Mononuclear cell (primary cell): ENCODE measurements around the gene SLC25A48. TPM values are rescaled to one million over a fixed set of nuclear protein-coding genes. Genes with fewer than 3 reads are reported as not detected.

ENCODE experiments used
- H3K27me3 ChIP-seq: 2 replicates; pipeline ENCODE4 v1.6.0; 2011; ENCODE audit warnings: low read length, control low read depth; ENCODE audit not compliant: insufficient read depth
- H3K4me1 ChIP-seq: 2 replicates; pipeline ENCODE4 v1.5.1; 2011; ENCODE audit warnings: mild to moderate bottlenecking, low read length, control low read depth; ENCODE audit not compliant: insufficient read depth
- H3K4me3 ChIP-seq: 2 replicates; pipeline ENCODE4 v1.5.1; 2011; ENCODE audit warnings: mild to moderate bottlenecking, low read length, moderate library complexity
- H3K9me3 ChIP-seq: 2 replicates; pipeline ENCODE4 v1.5.1; 2011; ENCODE audit warnings: low read depth, mild to moderate bottlenecking, control low read depth, low read length
- total RNA-seq: library from RNA; depleted of rRNA; stranded (reverse); fragments of >200 nt; gene quantifications from one replicate; pipeline ENCODE4 v1.2.3, GENCODE V29; 2012

SLC25A48 gene, protein sequence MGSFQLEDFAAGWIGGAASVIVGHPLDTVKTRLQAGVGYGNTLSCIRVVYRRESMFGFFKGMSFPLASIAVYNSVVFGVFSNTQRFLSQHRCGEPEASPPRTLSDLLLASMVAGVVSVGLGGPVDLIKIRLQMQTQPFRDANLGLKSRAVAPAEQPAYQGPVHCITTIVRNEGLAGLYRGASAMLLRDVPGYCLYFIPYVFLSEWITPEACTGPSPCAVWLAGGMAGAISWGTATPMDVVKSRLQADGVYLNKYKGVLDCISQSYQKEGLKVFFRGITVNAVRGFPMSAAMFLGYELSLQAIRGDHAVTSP
- not detected for total RNA-seq

- H3K27me3 ChIP-seq: peaks cover 19% of the 10 kb centered on the region
- no peak within 1 kb of the TSS for H3K4me3 ChIP-seq
- H3K9me3 ChIP-seq: no peaks in the 10 kb centered on the region
- no peaks in the 10 kb centered on the region for H3K4me1 ChIP-seq
Measured at GRCh38 chr5:135834639-135835529, at the start of gene SLC25A48. Gene SLC25A48, plus strand, starts transcription at chr5:135834663. Its CDS starts 185 bp downstream, at chr5:135834848.

DNA sequence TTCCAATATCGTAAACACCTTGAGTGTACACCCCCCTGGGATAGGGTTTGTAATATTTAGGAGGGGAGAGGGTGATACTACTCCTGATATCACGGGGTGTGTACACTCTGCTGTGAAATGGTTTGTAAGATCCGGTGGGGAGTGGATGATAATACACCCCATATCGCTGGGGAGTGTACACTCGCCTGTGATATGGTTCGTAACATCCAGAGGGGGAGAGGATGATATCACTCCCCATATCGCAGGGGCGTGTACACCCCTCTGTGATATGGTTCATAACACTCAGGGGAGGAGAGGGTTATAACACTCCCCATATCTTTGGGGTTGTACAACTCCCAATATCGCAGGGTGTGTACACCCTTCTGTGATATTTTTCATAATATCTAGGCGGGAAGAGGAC, 33.8 kb upstream of the SLC25A48 start:
- Histone ChIP-seq H3K27me3 (peaks cover 13% of the 10 kb centered on the region), H3K4me3 (no peak overlapping the region), H3K4me1 (no peaks in the 10 kb centered on the region), H3K9me3 (no peaks in the 10 kb centered on the region)

DNA sequence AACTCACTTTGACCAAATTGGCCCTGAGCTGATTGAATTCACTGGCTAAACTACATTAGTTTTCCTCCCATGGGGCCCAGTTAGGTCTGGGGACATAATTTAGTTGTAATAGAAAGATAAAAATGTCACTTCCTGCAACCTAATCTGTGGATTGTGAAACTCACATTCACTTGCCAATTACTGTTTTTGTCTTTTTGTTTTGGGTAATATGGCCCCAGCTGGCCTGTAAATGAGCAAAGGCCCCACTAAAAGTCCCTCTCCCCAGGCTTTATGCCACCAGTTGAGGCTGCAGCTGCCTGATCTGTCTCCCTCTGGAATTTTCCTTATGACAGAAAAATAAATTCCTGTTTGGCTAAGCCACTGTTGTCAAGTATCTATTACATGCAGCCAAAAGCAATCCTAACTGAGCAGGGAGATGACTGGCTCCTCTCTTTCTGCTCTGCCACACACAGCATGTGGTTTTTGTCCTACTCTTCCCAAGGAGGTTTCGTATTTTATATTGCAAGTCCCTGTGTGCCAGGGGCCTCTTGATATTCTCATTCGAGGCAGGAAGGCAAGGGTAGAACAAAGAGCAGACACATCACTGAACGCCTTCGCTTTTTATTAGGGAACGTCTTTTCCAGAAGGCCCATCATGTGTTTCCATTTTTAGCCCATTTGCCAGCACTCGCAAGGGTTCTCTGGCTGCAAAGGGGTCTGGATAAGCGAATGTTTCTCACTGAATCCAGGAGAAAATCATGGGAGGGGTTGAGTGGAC, 24.1 kb upstream of the SLC25A48 start:
- H3K4me3 ChIP-seq: no peak overlapping the region
- H3K4me1 ChIP-seq: no peaks in the 10 kb centered on the region
- no peaks in the 10 kb centered on the region for H3K9me3 ChIP-seq
- H3K27me3 ChIP-seq: peaks cover 5% of the 10 kb centered on the region

DNA sequence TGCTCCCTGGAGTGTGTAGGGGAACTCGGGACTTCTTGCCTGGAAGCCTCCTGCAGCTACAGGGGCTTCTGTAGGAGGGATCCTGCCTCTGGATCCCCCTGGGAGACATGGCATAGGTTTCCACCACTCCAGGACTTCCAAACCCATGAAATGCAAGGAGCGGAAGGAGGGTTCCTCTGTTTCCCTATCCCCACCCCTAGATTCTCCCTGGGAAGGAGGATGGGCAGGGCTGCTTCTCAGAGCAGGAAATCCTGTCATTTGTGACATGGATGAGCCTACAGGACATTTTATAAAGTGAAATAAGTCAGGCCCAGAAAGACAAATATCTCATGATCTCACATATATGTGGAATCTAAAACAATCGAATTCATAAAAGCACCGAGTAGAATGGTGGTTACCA, 23.5 kb upstream of the SLC25A48 start:
- Histone ChIP-seq H3K9me3 (no peaks in the 10 kb centered on the region), H3K4me1 (no peaks in the 10 kb centered on the region), H3K4me3 (no peak overlapping the region), H3K27me3 (no peaks in the 10 kb centered on the region)

DNA sequence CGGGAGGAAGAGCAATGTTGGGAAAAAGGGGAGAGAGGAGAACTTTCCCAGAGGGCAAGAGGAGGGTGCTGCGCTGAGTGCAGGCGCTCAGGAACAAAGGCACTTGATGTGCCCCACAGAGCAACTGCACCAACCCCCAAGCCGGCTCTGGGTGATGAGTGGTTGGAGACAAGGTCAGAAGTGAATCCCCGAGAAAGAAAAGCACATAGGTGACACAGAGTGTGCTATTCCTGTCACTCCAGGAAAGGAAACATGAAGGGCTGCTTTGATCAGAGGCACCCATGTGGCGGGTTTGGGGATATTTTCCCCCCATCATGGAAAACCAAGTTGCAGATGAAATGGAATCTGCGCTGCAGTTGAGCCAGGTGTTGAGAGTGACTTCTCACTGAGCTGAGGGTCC, 20.7 kb upstream of the SLC25A48 start:
- no peaks in the 10 kb centered on the region for H3K27me3 ChIP-seq
- no peaks in the 10 kb centered on the region for H3K4me1 ChIP-seq
- H3K9me3 ChIP-seq: no peaks in the 10 kb centered on the region
- H3K4me3 ChIP-seq: no peak overlapping the region

- peaks cover 3% of the 10 kb centered on the region for H3K27me3 ChIP-seq
- H3K9me3 ChIP-seq: no peaks in the 10 kb centered on the region
Measured at GRCh38 chr5:135814316-135814715, 20.1 kb upstream of the SLC25A48 start.

GRCh38 chr5:135814812-135815211, 19.7 kb upstream of the SLC25A48 start:
- Histone ChIP-seq H3K27me3 (peaks cover 3% of the 10 kb centered on the region), H3K4me3 (no peak overlapping the region), H3K9me3 (no peaks in the 10 kb centered on the region), H3K4me1 (no peaks in the 10 kb centered on the region)

More at GRCh38 chr5:135814316-135814715, 20.1 kb upstream of the SLC25A48 start:
- no peak overlapping the region for H3K4me3 ChIP-seq
- H3K4me1 ChIP-seq: no peaks in the 10 kb centered on the region

DNA sequence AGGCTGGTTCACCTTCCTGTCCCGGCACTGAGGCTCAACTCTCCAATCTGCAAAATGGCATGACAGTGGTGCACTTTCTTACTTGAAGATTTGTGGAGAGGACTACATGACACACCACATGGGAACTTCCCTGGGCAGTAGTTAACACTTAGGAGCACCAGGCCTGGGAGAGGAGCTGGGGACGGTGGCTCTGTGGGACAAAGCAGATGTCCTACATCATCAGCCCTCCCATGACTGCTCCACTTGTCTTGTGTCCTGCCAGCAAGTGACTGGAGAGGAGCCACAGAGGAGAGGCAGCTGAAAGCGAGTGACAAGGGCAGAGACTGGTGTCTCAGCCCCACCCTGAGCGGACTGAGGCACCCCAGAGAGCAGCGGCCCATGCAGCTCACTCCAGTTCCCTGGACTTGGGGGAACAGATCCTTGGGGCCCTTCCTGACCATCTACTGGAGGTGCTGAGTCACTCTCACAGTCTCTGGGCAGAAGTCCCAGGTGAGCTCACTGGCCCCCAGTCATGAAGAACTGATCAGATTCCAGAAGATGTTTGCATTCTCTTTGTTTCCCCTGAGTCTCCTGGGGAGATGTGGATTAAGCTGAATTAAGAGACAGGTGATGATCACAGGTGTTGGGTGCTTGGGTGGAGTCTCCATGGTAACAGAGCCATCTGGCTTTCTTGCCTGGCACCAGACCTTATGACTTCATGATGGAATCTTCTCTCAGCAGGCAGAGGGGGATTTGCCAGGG, 13.2 kb upstream of the SLC25A48 start:
- no peaks in the 10 kb centered on the region for H3K9me3 ChIP-seq
- H3K4me3 ChIP-seq: no peak overlapping the region
- H3K27me3 ChIP-seq: peaks cover 3% of the 10 kb centered on the region
- no peaks in the 10 kb centered on the region for H3K4me1 ChIP-seq

GRCh38 chr5:135821802-135822201, 12.7 kb upstream of the SLC25A48 start:
- H3K27me3 ChIP-seq: peaks cover 3% of the 10 kb centered on the region
- no peak overlapping the region for H3K4me3 ChIP-seq
- H3K4me1 ChIP-seq: no peaks in the 10 kb centered on the region
- no peaks in the 10 kb centered on the region for H3K9me3 ChIP-seq

GRCh38 chr5:135822286-135822685, 12.2 kb upstream of the SLC25A48 start:
- Histone ChIP-seq H3K4me3 (no peak overlapping the region), H3K4me1 (no peaks in the 10 kb centered on the region), H3K9me3 (no peaks in the 10 kb centered on the region), H3K27me3 (peaks cover 3% of the 10 kb centered on the region)

DNA sequence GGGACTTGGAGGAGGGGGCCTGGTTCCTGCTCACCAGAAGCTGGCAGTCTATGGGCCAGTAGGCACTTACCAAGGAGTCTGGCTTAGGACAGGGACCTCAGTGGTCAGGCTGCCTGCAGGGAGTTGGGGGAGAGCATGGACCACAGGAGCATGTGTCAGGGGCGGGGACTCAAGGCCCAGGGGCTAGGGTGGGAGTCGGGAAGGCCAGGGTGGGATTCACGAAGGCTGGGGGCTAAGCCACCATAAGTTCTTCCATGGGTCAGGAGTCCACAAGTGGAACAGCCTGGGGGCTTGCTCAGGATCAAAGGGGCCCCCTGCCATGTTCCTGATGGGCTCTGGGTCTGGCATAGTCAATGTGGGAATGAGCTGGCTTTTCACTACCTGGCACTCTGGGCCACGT, 11.5 kb upstream of the SLC25A48 start:
- Histone ChIP-seq H3K4me1 (no peaks in the 10 kb centered on the region), H3K9me3 (no peaks in the 10 kb centered on the region), H3K27me3 (peaks cover 3% of the 10 kb centered on the region), H3K4me3 (no peak overlapping the region)

DNA sequence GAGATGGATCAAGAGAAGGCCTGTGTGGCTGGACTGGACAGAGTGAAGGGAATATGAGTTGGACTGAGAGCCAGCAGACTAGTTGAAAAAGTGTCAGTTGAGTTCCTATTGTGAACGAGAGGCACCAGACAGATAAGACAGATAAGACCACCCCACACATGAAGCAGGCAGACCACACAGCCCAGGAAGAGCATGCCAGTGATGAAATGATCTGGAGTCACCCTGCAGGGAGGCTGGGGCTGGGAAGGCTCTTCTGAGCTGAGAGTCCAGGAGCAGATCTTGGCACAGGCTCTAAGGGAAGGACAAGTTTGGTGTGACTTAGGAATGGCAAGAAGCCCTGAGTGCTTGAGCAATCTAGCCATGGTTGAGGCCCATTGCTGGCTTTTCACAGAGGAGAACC, 10.6 kb upstream of the SLC25A48 start:
- Histone ChIP-seq H3K4me3 (no peak overlapping the region), H3K4me1 (no peaks in the 10 kb centered on the region), H3K27me3 (peaks cover 3% of the 10 kb centered on the region), H3K9me3 (no peaks in the 10 kb centered on the region)

GRCh38 chr5:135824541-135825041, 9.9 kb upstream of the SLC25A48 start:
- Histone ChIP-seq H3K27me3 (no peaks in the 10 kb centered on the region), H3K4me3 (no peak overlapping the region), H3K4me1 (no peaks in the 10 kb centered on the region), H3K9me3 (no peaks in the 10 kb centered on the region)
